Measurements from ENCODE around the gene TDRKH. TPM values are rescaled to one million over a fixed set of nuclear protein-coding genes. Genes with fewer than 3 reads are reported as not detected.
A peak's percentile ranks its signal among the peaks of the same experiment; 100 is the strongest.

The TDRKH gene
- total RNA-seq, 2 donors from 2014 or later = 11.3 to 17.7 TPM

GRCh38 chr1:151816548-151817352 lies 26.4 kb upstream of the TDRKH start:
- Mint-ChIP-seq H3K4me1 (peaks cover 86% of the 10 kb centered on the region), H3K27me3 (no peaks in the 10 kb centered on the region), H3K36me3 (ENCODE audit: low read depth) (peaks cover 7% of the 10 kb centered on the region), H3K4me3 (peak overlapping the region; percentile 97), H3K27ac (peak overlapping the region; percentile 98)
- DNase-seq = no peak
- ATAC-seq = no peak
- no peaks in the 10 kb centered on the region for H3K9me3 ChIP-seq (ENCODE audit: control insufficient read depth, low read length, poor library complexity, severe bottlenecking)

- peak; percentile 87 for ATAC-seq
- peak overlapping the region; percentile 97 for H3K4me3 Mint-ChIP-seq
- peak overlapping the region; percentile 98 for H3K27ac Mint-ChIP-seq
- no peaks in the 10 kb centered on the region for H3K9me3 ChIP-seq (ENCODE audit: control insufficient read depth, low read length, poor library complexity, severe bottlenecking)
- H3K27me3 Mint-ChIP-seq = no peaks in the 10 kb centered on the region
- peaks cover 81% of the 10 kb centered on the region for H3K4me1 Mint-ChIP-seq
- peak; percentile 48 to 59 (median 55) for DNase-seq
- peaks cover 7% of the 10 kb centered on the region for H3K36me3 Mint-ChIP-seq (ENCODE audit: low read depth)
Measured at GRCh38 chr1:151815716-151816327, 25.5 kb upstream of the TDRKH start.

GRCh38 chr1:151814971-151815545 lies 24.8 kb upstream of the TDRKH start:
- peak overlapping the region; percentile 97 for H3K4me3 Mint-ChIP-seq
- no peaks in the 10 kb centered on the region for H3K9me3 ChIP-seq (ENCODE audit: control insufficient read depth, low read length, poor library complexity, severe bottlenecking)
- DNase-seq (no peak), ATAC-seq (no peak)
- peaks cover 76% of the 10 kb centered on the region for H3K4me1 Mint-ChIP-seq
- peaks cover 8% of the 10 kb centered on the region for H3K36me3 Mint-ChIP-seq (ENCODE audit: low read depth)
- peak overlapping the region; percentile 98 for H3K27ac Mint-ChIP-seq
- no peaks in the 10 kb centered on the region for H3K27me3 Mint-ChIP-seq

- ATAC-seq = no peak
- H3K9me3 ChIP-seq (ENCODE audit: control insufficient read depth, low read length, poor library complexity, severe bottlenecking) = no peaks in the 10 kb centered on the region
- Mint-ChIP-seq H3K27me3 (no peaks in the 10 kb centered on the region), H3K36me3 (ENCODE audit: low read depth) (peaks cover 10% of the 10 kb centered on the region), H3K4me3 (peak overlapping the region; percentile 97), H3K27ac (peak overlapping the region; percentile 98), H3K4me1 (peaks cover 73% of the 10 kb centered on the region)
- peak in 1 of 3 donors; percentile 2 for DNase-seq
Measured at GRCh38 chr1:151814426-151814825, 24.1 kb upstream of the TDRKH start.

GRCh38 chr1:151813271-151813977 lies 23.1 kb upstream of the TDRKH start:
- DNase-seq (no peak), ATAC-seq (no peak)
- H3K4me1 Mint-ChIP-seq = peaks cover 68% of the 10 kb centered on the region

GRCh38 chr1:151811181-151811580 lies 20.9 kb upstream of the TDRKH start:
- no peak for DNase-seq
- Mint-ChIP-seq H3K27me3 (no peaks in the 10 kb centered on the region), H3K4me3 (no peak overlapping the region), H3K36me3 (ENCODE audit: low read depth) (peaks cover 12% of the 10 kb centered on the region), H3K4me1 (peaks cover 55% of the 10 kb centered on the region), H3K27ac (peak overlapping the region; percentile 79)
- no peak for ATAC-seq
- no peaks in the 10 kb centered on the region for H3K9me3 ChIP-seq (ENCODE audit: control insufficient read depth, low read length, poor library complexity, severe bottlenecking)

More at GRCh38 chr1:151813271-151813977, 23.1 kb upstream of the TDRKH start:
- H3K27me3 Mint-ChIP-seq = no peaks in the 10 kb centered on the region
- H3K36me3 Mint-ChIP-seq (ENCODE audit: low read depth) = peaks cover 13% of the 10 kb centered on the region
- H3K4me3 Mint-ChIP-seq = peak overlapping the region; percentile 43
- H3K9me3 ChIP-seq (ENCODE audit: control insufficient read depth, low read length, poor library complexity, severe bottlenecking) = no peaks in the 10 kb centered on the region
- peak overlapping the region; percentile 79 for H3K27ac Mint-ChIP-seq

GRCh38 chr1:151809985-151810556 lies 19.8 kb upstream of the TDRKH start:
- Mint-ChIP-seq H3K4me3 (no peak overlapping the region), H3K27ac (peak overlapping the region; percentile 93)
- ATAC-seq = no peak

GRCh38 chr1:151809290-151809984 lies 19.1 kb upstream of the TDRKH start:
- Mint-ChIP-seq H3K36me3 (ENCODE audit: low read depth) (peaks cover 9% of the 10 kb centered on the region), H3K4me1 (peaks cover 45% of the 10 kb centered on the region), H3K27ac (peak overlapping the region; percentile 93), H3K4me3 (no peak overlapping the region), H3K27me3 (no peaks in the 10 kb centered on the region)
- no peak for DNase-seq
- no peak for ATAC-seq
- H3K9me3 ChIP-seq (ENCODE audit: control insufficient read depth, low read length, poor library complexity, severe bottlenecking) = no peaks in the 10 kb centered on the region

More at GRCh38 chr1:151809985-151810556, 19.8 kb upstream of the TDRKH start:
- Mint-ChIP-seq H3K27me3 (no peaks in the 10 kb centered on the region), H3K36me3 (ENCODE audit: low read depth) (peaks cover 9% of the 10 kb centered on the region), H3K4me1 (peaks cover 46% of the 10 kb centered on the region)
- DNase-seq = no peak
- no peaks in the 10 kb centered on the region for H3K9me3 ChIP-seq (ENCODE audit: control insufficient read depth, low read length, poor library complexity, severe bottlenecking)

GRCh38 chr1:151807766-151808165 lies 17.5 kb upstream of the TDRKH start:
- H3K27me3 Mint-ChIP-seq = no peaks in the 10 kb centered on the region
- ATAC-seq (no peak), DNase-seq (no peak)
- no peaks in the 10 kb centered on the region for H3K9me3 ChIP-seq (ENCODE audit: control insufficient read depth, low read length, poor library complexity, severe bottlenecking)
- no peak overlapping the region for H3K4me3 Mint-ChIP-seq
- peaks cover 7% of the 10 kb centered on the region for H3K36me3 Mint-ChIP-seq (ENCODE audit: low read depth)
- peak overlapping the region; percentile 93 for H3K27ac Mint-ChIP-seq
- peaks cover 45% of the 10 kb centered on the region for H3K4me1 Mint-ChIP-seq

- H3K9me3 ChIP-seq (ENCODE audit: control insufficient read depth, low read length, poor library complexity, severe bottlenecking) = no peaks in the 10 kb centered on the region
- Mint-ChIP-seq H3K4me1 (peaks cover 40% of the 10 kb centered on the region), H3K27ac (no peak overlapping the region), H3K4me3 (no peak overlapping the region), H3K27me3 (no peaks in the 10 kb centered on the region), H3K36me3 (ENCODE audit: low read depth) (peaks cover 7% of the 10 kb centered on the region)
- no peak for DNase-seq
- ATAC-seq = no peak
Measured at GRCh38 chr1:151807131-151807530, 16.8 kb upstream of the TDRKH start.

GRCh38 chr1:151806170-151806569 lies 15.9 kb upstream of the TDRKH start:
- H3K4me1 Mint-ChIP-seq = peaks cover 36% of the 10 kb centered on the region
- DNase-seq (no peak), ATAC-seq (no peak)
- no peaks in the 10 kb centered on the region for H3K9me3 ChIP-seq (ENCODE audit: control insufficient read depth, low read length, poor library complexity, severe bottlenecking)
- H3K27ac Mint-ChIP-seq = peak overlapping the region; percentile 14
- H3K36me3 Mint-ChIP-seq (ENCODE audit: low read depth) = peaks cover 7% of the 10 kb centered on the region
- H3K4me3 Mint-ChIP-seq = no peak overlapping the region
- H3K27me3 Mint-ChIP-seq = no peaks in the 10 kb centered on the region

- H3K4me1 Mint-ChIP-seq = peaks cover 41% of the 10 kb centered on the region
- no peaks in the 10 kb centered on the region for H3K9me3 ChIP-seq (ENCODE audit: control insufficient read depth, low read length, poor library complexity, severe bottlenecking)
- H3K27me3 Mint-ChIP-seq = no peaks in the 10 kb centered on the region
- H3K36me3 Mint-ChIP-seq (ENCODE audit: low read depth) = peaks cover 7% of the 10 kb centered on the region
- ATAC-seq = no peak
- H3K4me3 Mint-ChIP-seq = no peak within 1 kb of the TSS
- DNase-seq = no peak
- H3K27ac Mint-ChIP-seq = peak within 1 kb of the TSS; percentile 72
Measured at GRCh38 chr1:151805066-151805820, 14.9 kb upstream of the TDRKH start, which contains the start of gene LINGO4. LINGO4 (minus strand) TSS chr1:151805419; CDS start chr1:151802704, 2,715 bp downstream.

Data from T-helper 17 cell (primary cell).